Motor neuron (in vitro differentiated cells): ENCODE results near the gene ARTN. TPM values are rescaled to one million over a fixed set of nuclear protein-coding genes. Genes with fewer than 3 reads are reported as not detected.

Experiments
- total RNA-seq, 8 experiments: library from RNA; unstranded; fragments of 300-600 nt; gene quantifications; 2 replicates each; pipeline versions ENCODE4 v1.2.3 to v1.2.4, GENCODE V29; 2022

ARTN gene
- total RNA-seq, 8 experiments from 2014 or later, result 0.21 to 3.5 (median 1.3) TPM

Other genes starting within 250 kb of the ARTN start
- gene ST3GAL3, start 226.3 kb upstream of the ARTN start, total RNA-seq, result 10 to 100 TPM; 11.7 to 30.6 (median 29.0) TPM
- 10 to 100 TPM; 21.1 to 30.4 (median 26.7) TPM for gene IPO13, start 13.1 kb downstream of the ARTN start, total RNA-seq
- 10 to 100 TPM; 18.8 to 45.2 (median 36.7) TPM for gene DPH2, start 36.2 kb downstream of the ARTN start, total RNA-seq
- 100 to 1,000 TPM; 106 to 333 (median 237) TPM for gene ATP6V0B, start 41.2 kb downstream of the ARTN start, total RNA-seq
- 10 to 100 TPM; 36.6 to 83.3 (median 54.3) TPM for gene B4GALT2, start 45.4 kb downstream of the ARTN start, total RNA-seq
- 10 to 100 TPM in 2 of 8 experiments, 1 to 10 TPM in 6; 2.9 to 13.3 (median 6.3) TPM for gene CCDC24, start 57.8 kb downstream of the ARTN start, total RNA-seq
- 10 to 100 TPM in 4 of 8 experiments, 1 to 10 TPM in 4; 5.2 to 31.6 (median 14.1) TPM for gene SLC6A9, start 97.7 kb downstream of the ARTN start, total RNA-seq
- gene KLF17, start 185.0 kb downstream of the ARTN start, total RNA-seq, result under 1 TPM in 5 of 8 experiments, not detected in 3; 0.09 to 0.62 (median 0.17) TPM
- gene KLF18, start 207.8 kb downstream of the ARTN start, total RNA-seq, result under 1 TPM in 2 of 8 experiments, not detected in 6; 0.13 to 0.19 TPM